Activated CD8-positive, alpha-beta memory T cell treated with anti-CD3 and anti-CD28 coated beads, Interleukin-2, amount 50 U/mL, for 1 hour (primary cell): ENCODE results near the gene COX6B2.

ENCODE experiments used
- DNase-seq: peaks from one replicate; pipeline ENCODE4 v3.0.0-alpha.2; 2020; ENCODE audit errors: extremely low read depth

COX6B2 gene

DNA sequence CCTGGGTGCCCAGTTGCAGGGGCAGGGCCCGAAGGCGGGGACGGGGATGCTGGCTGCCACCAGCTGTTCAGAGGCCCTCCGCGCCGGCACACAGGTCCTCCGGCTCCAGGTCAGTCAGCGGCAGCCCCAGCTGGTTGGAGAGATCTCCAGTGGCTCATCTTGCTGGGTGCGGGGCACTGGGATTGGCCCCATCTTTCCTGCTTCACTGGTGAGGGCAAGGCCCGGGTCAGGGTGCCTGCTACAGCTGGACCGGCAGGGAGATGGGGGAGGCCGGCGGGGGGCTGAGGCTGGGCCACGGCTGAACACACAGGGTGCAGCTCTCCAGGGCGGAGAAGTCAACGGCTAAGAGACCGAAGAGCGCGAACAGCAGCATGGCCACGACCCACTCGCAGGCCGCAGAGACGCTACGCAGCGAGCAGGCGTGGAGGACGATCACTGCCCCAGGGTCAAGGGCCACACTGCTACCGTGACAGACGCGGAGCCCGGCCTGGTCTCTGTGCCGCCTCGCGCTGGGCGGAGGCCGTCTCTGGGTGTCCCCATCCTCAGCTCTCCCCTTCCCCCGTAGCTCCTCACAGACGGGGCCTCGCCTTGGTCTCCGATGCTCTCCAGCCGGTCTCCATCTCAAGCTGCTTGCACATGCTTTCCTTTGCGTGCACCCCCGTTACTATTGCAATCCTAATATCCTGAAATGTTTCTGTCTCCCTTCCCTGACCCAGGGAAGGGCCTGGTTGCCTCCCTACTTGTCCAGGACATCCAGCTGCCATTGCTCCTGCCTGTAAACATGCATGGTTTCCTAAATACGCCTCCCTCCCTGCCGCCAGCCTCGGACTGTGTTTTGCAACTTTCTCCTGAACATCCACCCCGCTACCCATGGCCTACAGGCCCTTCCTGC is 41.7 kb downstream of the COX6B2 start:
- no peak for DNase-seq

DNA sequence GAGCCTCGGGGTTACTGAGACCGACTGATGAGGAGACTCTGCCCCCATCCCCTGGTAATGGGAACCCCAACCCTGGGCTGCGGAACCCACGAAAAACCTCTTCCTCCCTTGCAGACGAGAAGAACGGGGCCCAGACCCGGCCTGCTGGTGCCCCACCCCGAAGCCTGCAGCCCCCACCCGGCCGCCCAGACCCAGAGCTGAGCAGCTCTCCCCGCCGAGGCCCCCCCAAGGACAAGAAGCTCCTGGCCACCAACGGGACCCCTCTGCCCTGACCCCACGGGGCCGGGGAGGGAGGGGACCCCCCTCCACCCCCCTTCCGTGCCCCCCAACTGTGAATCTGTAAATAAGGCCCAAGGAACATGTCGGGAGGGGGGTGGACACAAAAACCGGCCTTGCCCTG is 42.7 kb downstream of the COX6B2 start:
- no peak for DNase-seq

DNA sequence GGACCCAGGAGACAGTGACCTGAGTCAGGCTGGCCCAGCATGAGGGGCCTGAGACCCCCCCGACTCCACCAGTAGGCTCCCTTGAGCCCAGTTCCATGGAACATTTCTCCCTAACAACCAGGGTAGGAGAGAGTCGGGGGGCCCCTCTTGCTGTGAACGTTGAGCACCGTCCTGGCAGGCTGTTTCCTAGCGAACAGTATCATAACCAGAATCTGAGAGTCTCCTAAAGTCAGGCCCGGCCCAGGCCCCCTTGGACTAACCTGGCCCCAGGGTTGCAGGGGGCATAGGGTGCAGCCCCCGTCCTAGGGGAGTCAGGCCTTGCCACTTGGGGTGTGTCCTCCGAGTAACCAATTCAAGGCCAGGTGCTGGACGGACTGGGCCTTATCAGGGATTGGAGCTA is 43.1 kb downstream of the COX6B2 start:
- DNase-seq: no peak

DNA sequence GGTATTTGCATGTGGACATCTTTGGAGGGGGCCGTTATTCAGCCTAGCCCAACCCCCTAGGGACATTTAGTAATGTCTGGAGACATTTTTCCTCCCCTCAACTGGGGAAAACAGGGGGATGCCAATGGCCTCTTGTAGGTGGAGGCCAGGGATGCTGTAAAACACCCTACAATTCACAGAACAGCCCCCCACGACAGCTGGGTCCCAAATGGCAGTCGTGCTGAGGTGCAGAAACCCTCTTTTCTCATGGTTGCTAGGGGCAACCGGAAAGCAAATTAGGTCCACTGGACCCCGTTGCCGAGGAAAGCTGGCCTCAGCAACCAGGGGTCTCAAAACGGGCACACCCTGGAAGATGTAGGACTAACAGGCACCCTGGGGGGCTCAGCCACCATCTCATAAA is 44.0 kb downstream of the COX6B2 start:
- DNase-seq: no peak

DNA sequence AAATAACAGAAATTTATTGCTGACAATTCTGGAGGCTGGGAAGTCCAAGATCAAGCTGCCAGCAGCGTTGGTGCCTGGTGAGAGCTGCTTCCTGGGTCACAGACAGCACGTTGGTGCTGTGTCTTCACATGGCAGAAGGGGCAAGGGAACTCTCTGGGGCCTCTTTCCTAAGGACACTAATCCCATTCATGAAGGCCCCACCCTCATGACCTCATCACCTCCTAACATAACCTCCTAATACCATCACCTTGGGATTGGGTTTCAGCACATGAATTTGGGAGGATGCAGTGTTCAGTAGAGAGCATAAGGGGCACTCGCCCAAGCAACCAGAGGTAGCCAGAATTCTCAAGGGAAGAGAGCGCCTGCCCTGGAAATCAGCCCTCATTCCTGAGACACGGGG is 45.1 kb downstream of the COX6B2 start:
- no peak for DNase-seq

DNA sequence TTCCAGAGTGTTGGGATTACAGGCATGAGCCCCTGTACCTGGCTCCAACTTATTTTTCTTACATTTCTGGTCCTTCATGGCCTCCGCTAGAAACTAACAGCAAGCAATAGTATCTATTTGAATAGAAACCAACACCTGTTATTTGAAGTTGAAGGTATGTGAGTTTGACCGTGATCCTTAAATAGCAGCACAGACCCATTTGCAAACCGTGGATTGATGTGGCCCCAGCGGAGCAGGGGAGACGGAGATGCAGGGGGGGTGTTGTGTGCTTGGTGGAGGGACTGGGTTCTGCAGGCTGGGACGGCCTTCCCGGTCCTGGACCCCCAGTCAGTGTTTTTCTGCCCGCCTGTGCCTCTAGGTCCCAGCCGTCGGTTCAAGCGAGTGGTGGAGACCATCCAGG is 46.2 kb downstream of the COX6B2 start:
- no peak for DNase-seq

DNA sequence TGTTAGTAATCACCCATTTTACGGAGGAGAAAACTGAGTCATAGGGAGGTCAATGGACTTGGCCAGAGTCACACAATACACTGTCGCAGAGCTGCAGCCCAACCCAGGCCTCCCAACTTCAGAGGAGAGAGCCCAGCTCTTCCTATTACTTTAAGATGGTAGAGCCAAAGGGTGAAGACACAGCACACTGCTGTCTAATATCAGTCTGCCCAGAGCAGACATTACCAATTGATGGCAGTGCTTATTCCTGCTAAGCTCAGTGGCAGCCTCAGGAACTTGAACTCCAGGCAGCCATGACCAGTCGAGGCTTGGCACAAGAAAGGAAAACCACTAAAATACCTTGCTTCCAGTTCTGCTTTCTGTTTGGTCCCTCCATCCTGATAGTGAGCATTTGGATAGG is 47.8 kb downstream of the COX6B2 start:
- DNase-seq: no peak

DNA sequence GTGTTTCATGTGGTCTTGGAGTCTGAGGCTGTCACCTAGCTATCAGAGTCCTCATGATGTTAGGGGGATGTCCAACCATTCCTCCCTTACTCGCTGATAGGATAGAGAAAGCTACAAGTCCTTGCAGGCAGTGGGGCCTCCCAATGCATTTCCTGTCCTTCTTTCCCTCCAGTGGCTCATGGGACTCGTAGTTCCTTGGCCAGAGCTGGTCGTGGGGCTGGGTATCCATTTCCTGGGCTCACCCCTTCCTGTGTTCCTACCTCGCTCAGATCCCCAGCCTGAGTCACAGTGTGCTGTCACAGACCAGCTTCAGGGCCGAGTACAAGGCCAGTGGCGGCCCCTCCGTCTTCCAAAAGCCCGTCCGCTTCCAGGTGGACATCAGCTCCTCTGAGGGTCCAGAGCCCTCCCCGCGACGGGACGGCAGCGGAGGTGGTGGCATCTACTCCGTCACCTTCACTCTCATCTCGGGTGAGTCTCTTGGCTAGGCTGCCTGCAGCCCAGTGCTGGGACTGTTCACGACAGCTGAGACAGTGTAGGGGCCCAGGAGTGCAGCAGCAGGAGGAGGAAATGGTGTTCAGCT is 48.4 kb downstream of the COX6B2 start:
- no peak for DNase-seq

DNA sequence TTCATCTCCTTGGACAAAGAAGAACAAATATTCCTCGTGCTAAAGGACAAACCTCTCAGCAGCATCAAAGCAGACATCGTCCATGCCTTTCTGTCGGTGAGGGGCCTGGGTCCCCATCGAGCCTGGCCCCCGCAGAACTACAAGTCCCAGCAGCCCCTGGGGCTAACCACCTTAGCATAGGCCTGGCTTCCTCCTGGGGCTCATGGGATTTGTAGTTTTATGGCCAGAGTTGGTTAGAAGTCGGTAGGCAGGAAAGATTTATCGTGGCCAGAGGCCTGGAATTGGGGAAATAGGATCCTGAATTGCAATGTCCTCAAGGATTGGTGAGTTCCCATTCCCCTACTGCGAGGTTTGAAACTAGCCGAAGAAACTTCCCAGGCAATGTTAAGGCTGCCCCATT is 49.0 kb downstream of the COX6B2 start:
- no peak for DNase-seq

DNA sequence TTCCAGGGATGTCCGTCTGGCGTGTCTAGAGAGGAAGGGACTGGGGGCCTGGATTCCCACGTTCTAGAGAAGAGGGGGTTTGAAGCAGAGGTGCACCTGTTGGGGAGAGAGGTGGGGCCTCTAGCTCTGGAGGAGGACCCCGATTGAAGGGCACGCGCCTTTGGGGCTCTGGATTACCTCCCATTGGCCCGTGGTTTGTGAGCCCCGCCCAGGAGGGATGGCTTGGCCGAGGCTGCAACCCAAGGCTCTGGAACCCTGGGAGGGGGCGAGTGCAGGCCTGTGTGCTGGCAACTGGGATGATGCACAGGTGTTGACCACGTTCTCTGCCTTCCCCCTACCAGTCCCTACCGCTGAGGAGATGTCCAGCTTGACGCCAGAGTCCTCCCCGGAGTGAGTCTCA is 49.5 kb downstream of the COX6B2 start:
- no peak for DNase-seq

DNA sequence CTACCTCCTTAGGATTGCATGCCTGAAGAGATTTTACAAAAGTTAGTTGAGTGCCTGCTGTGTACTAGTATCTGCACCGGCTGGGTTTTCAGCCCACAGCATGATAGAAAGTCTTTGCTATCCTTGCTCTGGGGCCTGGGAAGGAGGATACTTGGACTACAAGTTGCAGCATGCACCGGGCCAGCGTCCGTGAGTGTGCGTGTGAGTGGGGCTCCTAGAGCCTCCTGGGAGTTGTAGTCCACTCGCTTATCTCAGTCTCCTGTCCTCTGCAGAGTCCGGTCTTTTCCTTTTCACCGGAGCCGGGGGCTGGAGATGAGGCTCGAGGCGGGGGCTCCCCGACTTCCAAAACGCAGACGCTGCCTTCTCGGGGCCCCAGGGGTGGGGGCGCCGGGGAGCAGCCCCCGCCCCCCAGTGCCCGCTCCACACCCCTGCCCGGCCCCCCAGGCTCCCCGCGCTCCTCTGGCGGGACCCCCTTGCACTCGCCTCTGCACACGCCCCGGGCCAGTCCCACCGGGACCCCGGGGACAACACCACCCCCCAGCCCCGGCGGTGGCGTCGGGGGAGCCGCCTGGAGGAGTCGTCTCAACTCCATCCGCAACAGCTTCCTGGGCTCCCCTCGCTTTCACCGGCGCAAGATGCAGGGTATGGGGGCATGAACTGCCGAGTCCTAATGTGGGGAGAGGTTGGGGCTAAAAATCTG is 50.1 kb downstream of the COX6B2 start:
- no peak for DNase-seq

DNA sequence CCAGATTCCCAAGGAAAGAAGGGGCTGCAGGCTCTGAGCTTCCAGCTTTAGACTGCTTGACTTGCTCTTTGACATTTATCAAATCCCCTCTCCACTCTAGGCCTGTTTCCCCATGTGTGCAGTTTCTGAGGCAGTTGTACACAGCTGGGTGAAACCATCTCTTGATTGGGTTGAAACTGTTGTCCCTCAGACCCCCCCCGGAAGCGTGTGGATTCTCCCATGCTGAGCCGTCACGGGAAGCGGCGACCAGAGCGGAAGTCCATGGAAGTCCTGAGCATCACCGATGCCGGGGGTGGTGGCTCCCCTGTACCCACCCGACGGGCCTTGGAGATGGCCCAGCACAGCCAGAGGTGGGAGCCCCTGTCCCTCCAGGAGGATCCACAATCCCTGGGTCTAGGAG is 51.0 kb downstream of the COX6B2 start:
- no peak for DNase-seq

DNA sequence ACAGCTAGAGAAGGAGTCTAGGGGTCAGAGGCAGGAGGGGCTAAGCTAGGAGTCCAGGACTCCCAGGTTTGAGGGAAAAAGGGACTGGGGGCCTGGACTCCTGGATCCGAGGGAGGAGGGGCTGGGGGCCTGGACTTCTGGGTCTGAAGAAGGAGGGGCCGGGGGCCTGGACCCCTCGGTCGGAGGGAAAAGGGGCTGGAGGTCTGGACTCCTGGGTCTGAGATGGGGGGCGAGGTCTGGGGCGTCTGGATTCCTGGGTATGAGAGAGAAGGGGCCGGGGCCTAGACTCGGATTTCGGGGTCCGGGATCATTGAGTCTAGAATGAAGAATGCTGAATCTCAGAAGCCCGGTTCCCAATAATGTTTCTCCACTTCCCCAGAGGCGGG is 52.2 kb downstream of the COX6B2 start:
- no peak for DNase-seq

DNA sequence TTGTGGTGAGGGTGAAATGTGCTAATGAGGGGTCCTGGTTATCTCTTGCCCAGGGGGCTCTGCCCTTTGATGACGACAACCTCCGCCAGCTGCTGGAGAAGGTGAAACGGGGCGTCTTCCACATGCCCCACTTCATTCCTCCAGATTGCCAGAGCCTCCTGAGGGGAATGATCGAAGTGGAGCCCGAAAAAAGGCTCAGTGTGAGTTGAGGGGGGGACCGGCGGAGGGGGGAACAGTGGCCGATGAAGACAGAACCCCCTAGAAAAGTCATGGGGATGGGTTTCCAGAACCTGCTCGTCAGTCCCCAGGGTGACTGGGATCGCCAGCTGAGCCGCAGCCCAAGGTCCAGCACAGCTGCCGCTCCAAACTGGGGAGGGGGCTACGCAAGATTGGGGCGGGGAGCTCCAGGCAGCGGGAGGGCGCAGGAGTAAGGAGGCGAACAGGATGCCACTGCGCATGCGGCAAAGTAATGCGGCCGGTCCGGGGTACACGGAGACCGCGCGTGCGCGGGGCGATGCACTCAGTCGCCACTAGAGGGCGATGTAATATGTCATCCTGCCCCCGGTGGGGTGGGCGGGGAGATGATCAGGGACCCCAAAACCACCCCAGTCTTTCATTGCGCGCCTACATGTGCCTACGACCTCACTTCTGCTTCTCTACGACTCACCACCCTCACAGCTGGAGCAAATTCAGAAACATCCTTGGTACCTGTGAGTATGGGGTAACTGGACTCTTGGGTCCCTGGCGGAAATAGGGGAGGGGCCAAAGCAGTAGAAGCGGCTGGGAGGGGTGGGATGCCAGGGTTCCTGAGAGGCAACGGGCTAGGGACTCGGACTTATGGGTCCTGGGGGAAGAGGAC is 52.8 kb downstream of the COX6B2 start:
- peak; percentile 83 for DNase-seq

DNA sequence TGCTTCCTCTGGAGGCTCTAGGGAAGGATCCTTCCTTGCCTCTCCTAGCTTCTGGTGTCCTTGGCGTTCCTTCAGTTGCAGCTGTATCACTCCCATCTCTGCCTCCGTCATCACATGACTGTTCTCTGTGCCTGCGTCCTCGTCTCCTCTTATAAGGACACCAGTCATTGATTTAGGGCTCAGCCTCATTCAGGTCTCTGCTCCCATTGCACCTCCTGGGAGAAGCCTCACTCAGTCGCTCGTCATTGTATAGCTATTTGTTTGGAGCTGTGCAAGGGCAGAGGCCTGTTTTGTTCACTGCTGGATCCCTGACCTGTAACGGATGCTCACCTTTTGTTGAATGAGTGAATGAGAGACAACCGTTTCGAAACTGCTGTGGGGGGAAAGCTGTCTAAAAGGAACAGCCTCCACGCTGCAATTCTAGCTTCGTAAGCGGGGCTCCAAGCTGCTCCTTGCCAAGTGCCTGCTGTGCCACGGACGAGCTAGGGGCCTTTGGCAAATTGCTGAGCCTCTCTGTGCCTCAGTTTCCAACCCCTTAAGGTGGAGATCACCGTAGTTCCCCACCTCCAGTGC is 53.5 kb downstream of the COX6B2 start:
- no peak for DNase-seq

DNA sequence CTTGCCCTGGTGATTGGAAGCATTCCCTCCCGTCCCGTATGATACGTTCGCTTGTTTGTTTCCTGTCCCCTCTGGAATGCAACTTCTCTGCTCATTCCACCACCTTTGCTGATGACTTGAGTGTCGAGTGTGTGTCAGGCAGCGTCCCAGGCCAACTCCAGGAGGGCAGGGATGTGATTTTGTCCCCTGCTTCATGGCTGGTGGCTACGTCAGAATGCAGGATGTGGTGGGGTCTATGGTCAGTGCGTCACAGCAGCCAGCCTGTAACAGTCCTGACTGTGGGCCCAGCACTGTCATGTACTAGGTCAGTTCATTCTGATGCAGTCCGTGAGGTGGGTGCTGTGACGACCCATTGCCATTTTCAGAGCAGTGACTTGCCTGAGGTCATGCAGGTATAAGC is 54.5 kb downstream of the COX6B2 start:
- no peak for DNase-seq
